ENCODE data around the gene MEN1. TPM values are rescaled to one million over a fixed set of nuclear protein-coding genes. Genes with fewer than 3 reads are reported as not detected.

The MEN1 gene
- total RNA-seq, 1 experiment from 2014 or later = 32.7 TPM

GRCh38 chr11:64799623-64800302 lies 10.6 kb downstream of the MEN1 start:
- no peak overlapping the region for H3K4me3 ChIP-seq (ENCODE audit: low read depth, low read length)

DNA sequence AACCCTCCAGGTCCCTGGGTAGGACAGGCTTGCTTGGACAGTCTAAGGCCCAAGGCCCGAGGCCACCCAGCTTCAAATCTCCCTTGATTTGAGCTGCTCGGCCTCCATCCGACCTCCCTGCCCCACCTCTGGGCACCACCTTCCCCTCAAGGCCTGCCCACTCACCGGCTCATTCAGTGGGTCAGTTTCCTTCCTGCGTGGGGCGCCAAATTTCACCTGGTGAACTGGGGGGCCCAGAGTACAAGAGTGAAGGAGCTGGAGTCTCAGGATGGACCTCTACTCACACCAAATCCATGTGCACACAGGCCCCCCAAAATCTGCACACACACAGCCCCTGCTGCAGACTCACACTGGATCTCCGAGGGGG lies 11.1 kb downstream of the MEN1 start:
- Histone ChIP-seq H3K9me3 (no peaks in the 10 kb centered on the region), H3K27me3 (replicated peaks; ENCODE audit: control insufficient read depth, insufficient read depth, low read length) (no peaks in the 10 kb centered on the region), H3K36me3 (ENCODE audit: control insufficient read depth, insufficient read depth, low read length) (no peaks in the 10 kb centered on the region; the same call in 1 of the 2 replicates), H3K4me3 (ENCODE audit: low read depth, low read length) (no peak overlapping the region), H3K4me1 (peaks cover 13% of the 10 kb centered on the region)
- Mint-ChIP-seq H3K27me3 (ENCODE audit: insufficient read depth, unreplicated experiment) (no peaks in the 10 kb centered on the region), H3K36me3 (ENCODE audit: insufficient read depth, unreplicated experiment) (peaks cover 9% of the 10 kb centered on the region), H3K27ac (ENCODE audit: unreplicated experiment) (no peak overlapping the region), H3K4me1 (ENCODE audit: low read depth, unreplicated experiment) (peaks cover 9% of the 10 kb centered on the region), H3K9me3 (ENCODE audit: unreplicated experiment) (no peaks in the 10 kb centered on the region), H3K4me3 (ENCODE audit: unreplicated experiment) (no peak overlapping the region)
- ChIA-PET CTCF (interaction anchor here (1.2 kb wide), 1 partner anchor 21 kb away, joined by 4 read pairs; the partner anchor contains the start of gene SF1), POLR2A (interaction anchor here (1.8 kb wide), 1 partner anchor 20 kb away, joined by 15 read pairs; the partner anchor contains the start of gene SF1)
- TF ChIP-seq, protein P1, sequence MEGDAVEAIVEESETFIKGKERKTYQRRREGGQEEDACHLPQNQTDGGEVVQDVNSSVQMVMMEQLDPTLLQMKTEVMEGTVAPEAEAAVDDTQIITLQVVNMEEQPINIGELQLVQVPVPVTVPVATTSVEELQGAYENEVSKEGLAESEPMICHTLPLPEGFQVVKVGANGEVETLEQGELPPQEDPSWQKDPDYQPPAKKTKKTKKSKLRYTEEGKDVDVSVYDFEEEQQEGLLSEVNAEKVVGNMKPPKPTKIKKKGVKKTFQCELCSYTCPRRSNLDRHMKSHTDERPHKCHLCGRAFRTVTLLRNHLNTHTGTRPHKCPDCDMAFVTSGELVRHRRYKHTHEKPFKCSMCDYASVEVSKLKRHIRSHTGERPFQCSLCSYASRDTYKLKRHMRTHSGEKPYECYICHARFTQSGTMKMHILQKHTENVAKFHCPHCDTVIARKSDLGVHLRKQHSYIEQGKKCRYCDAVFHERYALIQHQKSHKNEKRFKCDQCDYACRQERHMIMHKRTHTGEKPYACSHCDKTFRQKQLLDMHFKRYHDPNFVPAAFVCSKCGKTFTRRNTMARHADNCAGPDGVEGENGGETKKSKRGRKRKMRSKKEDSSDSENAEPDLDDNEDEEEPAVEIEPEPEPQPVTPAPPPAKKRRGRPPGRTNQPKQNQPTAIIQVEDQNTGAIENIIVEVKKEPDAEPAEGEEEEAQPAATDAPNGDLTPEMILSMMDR (IDR thresholded peaks at IDR 0.05; ENCODE audit: insufficient read depth in 1 of 2, low read depth in 1 of 2, low read length in 1 of 2, severe bottlenecking in 1 of 2, unreplicated experiment in 1 of 2) = no peak
- no TSS peak for BruUV-seq (replicated peaks)
- intact Hi-C loops (cut with micrococcal nuclease; ENCODE audit: unreplicated experiment) = no loop called here
- no peak for DNase-seq

More at GRCh38 chr11:64799623-64800302, 10.6 kb downstream of the MEN1 start:
- Mint-ChIP-seq H3K9me3 (ENCODE audit: unreplicated experiment) (no peaks in the 10 kb centered on the region), H3K27me3 (ENCODE audit: insufficient read depth, unreplicated experiment) (no peaks in the 10 kb centered on the region), H3K4me3 (ENCODE audit: unreplicated experiment) (no peak overlapping the region), H3K27ac (ENCODE audit: unreplicated experiment) (no peak overlapping the region), H3K36me3 (ENCODE audit: insufficient read depth, unreplicated experiment) (peaks cover 9% of the 10 kb centered on the region), H3K4me1 (ENCODE audit: low read depth, unreplicated experiment) (peaks cover 9% of the 10 kb centered on the region)
- Histone ChIP-seq H3K4me1 (peaks cover 18% of the 10 kb centered on the region), H3K9me3 (no peaks in the 10 kb centered on the region), H3K27me3 (replicated peaks; ENCODE audit: control insufficient read depth, insufficient read depth, low read length) (no peaks in the 10 kb centered on the region), H3K36me3 (ENCODE audit: control insufficient read depth, insufficient read depth, low read length) (peaks cover 1% of the 10 kb centered on the region)
- TF ChIP-seq, protein P1 (IDR thresholded peaks at IDR 0.05; ENCODE audit: insufficient read depth in 1 of 2, low read depth in 1 of 2, low read length in 1 of 2, severe bottlenecking in 1 of 2, unreplicated experiment in 1 of 2) = no peak
- no peak for DNase-seq
- BruUV-seq (replicated peaks) = no TSS peak
- intact Hi-C loops (cut with micrococcal nuclease; ENCODE audit: unreplicated experiment) = loop anchor here (5.0 kb wide), 2 partner anchors 43 to 93 kb away; partner anchors contain the start of gene CDC42BPG
- ChIA-PET POLR2A (interaction anchor here (1.8 kb wide), 1 partner anchor 21 kb away, joined by 15 read pairs; the partner anchor contains the start of gene SF1), CTCF (interaction anchor here (1.2 kb wide), 1 partner anchor 21 kb away, joined by 4 read pairs; the partner anchor contains the start of gene SF1)

- no peak overlapping the region for H3K27ac Mint-ChIP-seq (ENCODE audit: unreplicated experiment)
- intact Hi-C loops (cut with micrococcal nuclease; ENCODE audit: unreplicated experiment) = no loop called here
- no peaks in the 10 kb centered on the region for H3K27me3 Mint-ChIP-seq (ENCODE audit: insufficient read depth, unreplicated experiment)
- H3K36me3 Mint-ChIP-seq (ENCODE audit: insufficient read depth, unreplicated experiment) = no peaks in the 10 kb centered on the region
- no peak overlapping the region for H3K4me3 Mint-ChIP-seq (ENCODE audit: unreplicated experiment)
- H3K4me1 Mint-ChIP-seq (ENCODE audit: low read depth, unreplicated experiment) = no peaks in the 10 kb centered on the region
- Histone ChIP-seq H3K36me3 (ENCODE audit: control insufficient read depth, insufficient read depth, low read length) (no peaks in the 10 kb centered on the region; the same call in 1 of the 2 replicates), H3K27me3 (replicated peaks; ENCODE audit: control insufficient read depth, insufficient read depth, low read length) (no peaks in the 10 kb centered on the region), H3K4me1 (peaks cover 4% of the 10 kb centered on the region; the same call in 1 of the 2 replicates), H3K9me3 (no peaks in the 10 kb centered on the region), H3K4me3 (ENCODE audit: low read depth, low read length) (no peak overlapping the region)
- TF ChIP-seq, protein P1 (IDR thresholded peaks at IDR 0.05; ENCODE audit: insufficient read depth in 1 of 2, low read depth in 1 of 2, low read length in 1 of 2, severe bottlenecking in 1 of 2, unreplicated experiment in 1 of 2) = no peak
- CTCF ChIA-PET = no interaction called here
- POLR2A ChIA-PET = no interaction called here
- no peaks in the 10 kb centered on the region for H3K9me3 Mint-ChIP-seq (ENCODE audit: unreplicated experiment)
- BruUV-seq (replicated peaks) = no TSS peak
- DNase-seq = no peak
Measured at GRCh38 chr11:64796757-64797541, 13.4 kb downstream of the MEN1 start.

All from Caco-2 (cell line).